ENCODE measurements around the gene ERC2.

ERC2 gene

DNA sequence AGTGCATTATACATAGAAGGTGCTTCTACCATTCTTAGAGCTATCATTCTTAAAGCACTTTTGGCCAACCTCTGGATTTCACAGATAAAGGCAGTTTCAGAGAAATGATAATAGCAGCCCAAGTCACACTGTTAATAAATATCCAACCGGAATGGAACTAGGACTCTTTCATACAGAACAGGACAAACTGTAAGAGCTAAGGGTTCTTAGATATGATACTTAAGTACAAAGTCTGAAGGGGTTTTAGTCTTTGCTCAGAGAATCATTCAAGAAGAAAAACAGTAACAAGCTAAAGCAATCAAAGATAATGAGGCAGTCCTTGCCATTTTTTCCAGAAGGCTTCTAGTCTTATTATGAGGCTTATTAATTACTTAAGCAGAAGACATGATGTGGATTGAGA is 239.0 kb downstream of the ERC2 start:
- DNase-seq (ENCODE audit: low read depth): no peak

DNA sequence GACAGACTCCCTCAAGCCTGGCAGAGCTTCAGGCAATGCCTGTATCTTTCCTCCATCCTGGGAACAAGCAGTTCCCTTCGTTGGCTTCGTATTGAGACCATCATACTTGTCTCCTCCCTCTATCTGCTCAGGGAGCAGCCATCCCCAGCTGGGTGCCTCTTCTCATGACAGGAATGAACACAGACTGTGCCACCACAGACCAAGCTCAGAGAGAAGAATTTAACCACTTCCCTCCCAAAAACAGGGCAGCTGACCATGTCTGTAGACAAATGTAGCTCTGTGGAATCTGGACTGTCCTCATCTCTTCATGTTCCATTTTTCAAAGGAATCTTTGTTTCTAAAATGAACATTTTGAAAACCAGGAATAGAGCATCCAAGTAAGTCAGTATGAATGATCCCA is 245.4 kb downstream of the ERC2 start:
- no peak for DNase-seq (ENCODE audit: low read depth)
- TF ChIP-seq, protein P1, sequence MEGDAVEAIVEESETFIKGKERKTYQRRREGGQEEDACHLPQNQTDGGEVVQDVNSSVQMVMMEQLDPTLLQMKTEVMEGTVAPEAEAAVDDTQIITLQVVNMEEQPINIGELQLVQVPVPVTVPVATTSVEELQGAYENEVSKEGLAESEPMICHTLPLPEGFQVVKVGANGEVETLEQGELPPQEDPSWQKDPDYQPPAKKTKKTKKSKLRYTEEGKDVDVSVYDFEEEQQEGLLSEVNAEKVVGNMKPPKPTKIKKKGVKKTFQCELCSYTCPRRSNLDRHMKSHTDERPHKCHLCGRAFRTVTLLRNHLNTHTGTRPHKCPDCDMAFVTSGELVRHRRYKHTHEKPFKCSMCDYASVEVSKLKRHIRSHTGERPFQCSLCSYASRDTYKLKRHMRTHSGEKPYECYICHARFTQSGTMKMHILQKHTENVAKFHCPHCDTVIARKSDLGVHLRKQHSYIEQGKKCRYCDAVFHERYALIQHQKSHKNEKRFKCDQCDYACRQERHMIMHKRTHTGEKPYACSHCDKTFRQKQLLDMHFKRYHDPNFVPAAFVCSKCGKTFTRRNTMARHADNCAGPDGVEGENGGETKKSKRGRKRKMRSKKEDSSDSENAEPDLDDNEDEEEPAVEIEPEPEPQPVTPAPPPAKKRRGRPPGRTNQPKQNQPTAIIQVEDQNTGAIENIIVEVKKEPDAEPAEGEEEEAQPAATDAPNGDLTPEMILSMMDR (IDR thresholded peaks at IDR 0.05; ENCODE audit: control insufficient read depth, extremely low read depth, insufficient read depth): no peak
- H3K4me3 ChIP-seq (ENCODE audit: low read depth, low read length): no peak overlapping the region

More for the DNA sequence above, 239.0 kb downstream of the ERC2 start:
- H3K4me3 ChIP-seq (ENCODE audit: low read depth, low read length): no peak overlapping the region
- TF ChIP-seq, protein P1 (IDR thresholded peaks at IDR 0.05; ENCODE audit: control insufficient read depth, extremely low read depth, insufficient read depth): no peak

DNA sequence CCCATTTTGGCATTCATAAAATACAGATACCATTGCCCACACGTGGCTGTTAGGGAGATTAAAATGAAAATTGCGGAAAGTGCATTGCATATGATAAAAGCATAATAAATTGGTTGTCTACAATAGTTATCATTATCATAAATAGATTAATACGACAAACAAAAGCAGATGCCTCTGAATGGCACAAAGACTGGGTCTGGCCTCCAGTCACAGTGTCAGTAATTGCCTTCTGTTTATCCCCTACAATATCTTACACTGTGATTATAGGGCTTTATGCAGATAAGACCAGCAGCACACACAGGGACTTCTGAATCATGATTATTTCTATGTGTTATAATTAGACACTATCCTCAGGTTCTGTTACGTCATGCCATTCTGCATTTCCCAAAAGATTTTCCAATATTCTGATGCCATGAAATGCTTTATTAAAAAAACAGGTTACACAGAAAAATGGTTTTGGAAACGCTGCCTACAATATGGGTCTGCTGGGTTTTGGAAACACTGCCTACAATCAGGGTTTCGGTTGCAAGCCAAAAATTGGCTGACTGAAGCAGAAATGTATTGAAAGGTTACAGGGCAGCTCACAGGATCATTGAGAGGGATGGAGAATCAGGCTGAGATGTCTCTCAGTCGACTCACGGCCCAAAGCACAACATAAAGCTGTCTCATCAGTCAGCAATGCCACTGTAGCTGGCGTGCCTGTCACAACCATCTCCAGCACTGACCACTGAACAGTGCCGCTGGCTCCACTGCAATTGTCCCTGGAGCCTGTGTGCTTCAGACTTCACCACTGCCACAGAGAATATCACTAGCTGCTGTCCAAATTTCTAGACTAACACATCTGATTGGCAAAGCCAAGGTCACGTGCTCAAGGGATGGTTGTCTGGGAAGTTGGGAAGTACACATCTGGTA is 248.1 kb downstream of the ERC2 start:
- DNase-seq (ENCODE audit: low read depth): no peak
- no peak overlapping the region for H3K4me3 ChIP-seq (ENCODE audit: low read depth, low read length)
- TF ChIP-seq, protein P1 (IDR thresholded peaks at IDR 0.05; ENCODE audit: control insufficient read depth, extremely low read depth, insufficient read depth): no peak

DNA sequence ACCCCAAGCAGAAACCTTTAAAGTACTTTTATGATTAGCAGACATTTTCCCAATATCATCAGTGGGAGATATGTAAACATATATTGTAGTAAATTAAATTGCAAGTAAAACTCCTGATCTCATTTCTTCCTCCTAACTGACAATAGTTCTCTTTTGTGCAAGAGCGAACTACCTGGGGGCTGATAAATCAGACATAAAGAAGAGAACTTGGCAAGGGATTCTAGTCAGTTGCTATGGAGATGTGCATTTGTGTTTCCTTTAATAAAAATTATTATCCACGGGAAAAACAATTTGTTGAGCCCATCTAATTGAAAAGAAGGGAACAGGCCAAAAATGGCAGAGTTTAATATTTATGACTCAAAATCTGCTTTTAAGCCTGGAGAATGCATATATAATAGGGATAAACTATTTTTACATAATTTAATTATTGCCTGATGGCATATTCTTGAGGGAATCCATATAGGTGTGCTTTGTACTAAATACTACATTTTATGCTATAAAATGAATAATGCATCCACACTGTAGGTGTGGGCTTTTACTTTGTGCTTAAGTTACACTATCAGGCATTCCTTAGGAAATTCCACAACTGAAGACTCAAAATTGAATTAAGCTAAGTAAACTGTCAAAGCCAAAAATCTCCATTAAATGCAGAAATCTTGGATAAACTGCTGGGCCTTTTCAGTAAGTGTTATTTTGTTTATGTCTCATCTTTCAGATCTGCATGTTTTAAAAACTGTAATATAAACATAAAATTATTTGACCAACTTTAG is 258.1 kb downstream of the ERC2 start:
- TF ChIP-seq, protein P1 (IDR thresholded peaks at IDR 0.05; ENCODE audit: control insufficient read depth, extremely low read depth, insufficient read depth): no peak
- no peak overlapping the region for H3K4me3 ChIP-seq (ENCODE audit: low read depth, low read length)
- no peak for DNase-seq (ENCODE audit: low read depth)

DNA sequence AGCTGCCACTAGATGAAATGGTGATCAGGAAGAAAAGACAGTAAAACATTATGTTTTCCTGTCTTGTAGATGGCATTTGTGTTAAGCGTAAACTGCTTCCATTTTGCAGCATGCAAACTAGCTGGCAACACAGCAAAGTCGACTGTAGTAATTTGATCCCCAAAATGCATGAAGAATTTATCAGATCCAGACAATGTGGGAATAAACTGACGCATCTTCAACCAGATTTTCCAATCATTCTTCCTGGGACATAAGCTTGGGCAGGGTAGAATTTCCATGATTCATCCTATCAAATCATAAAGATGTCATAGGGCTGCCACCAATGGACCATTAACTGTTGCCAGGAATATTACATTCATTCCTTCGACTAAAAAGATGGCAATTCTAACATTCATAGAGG is 260.3 kb downstream of the ERC2 start:
- no peak for DNase-seq (ENCODE audit: low read depth)
- H3K4me3 ChIP-seq (ENCODE audit: low read depth, low read length): no peak overlapping the region
- TF ChIP-seq, protein P1 (IDR thresholded peaks at IDR 0.05; ENCODE audit: control insufficient read depth, extremely low read depth, insufficient read depth): no peak

DNA sequence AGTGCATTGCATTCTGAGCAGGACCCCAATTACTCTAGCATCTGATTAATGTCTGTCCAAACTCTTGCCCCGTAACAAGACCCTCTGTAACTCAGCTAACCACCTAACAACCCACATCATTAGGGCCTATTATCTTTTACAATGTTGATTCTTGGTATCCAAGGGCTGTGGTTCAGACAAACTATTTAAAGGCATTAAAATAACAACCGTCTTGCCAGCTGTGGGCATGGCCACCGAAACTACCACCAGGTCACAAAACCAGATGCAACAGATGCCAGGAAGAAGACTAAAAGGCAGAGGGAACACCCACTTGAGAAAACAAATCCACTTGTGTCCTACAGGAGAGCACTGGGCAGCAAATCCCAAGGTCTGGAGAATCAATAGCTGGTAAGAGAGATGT is 262.9 kb downstream of the ERC2 start:
- DNase-seq (ENCODE audit: low read depth): no peak
- TF ChIP-seq, protein P1 (IDR thresholded peaks at IDR 0.05; ENCODE audit: control insufficient read depth, extremely low read depth, insufficient read depth): no peak
- H3K4me3 ChIP-seq (ENCODE audit: low read depth, low read length): no peak overlapping the region

Measured in LNCaP clone FGC (cell line).